SIG-M5 (cell line): ENCODE results near the gene LRRC36.

Experiments
- DNase-seq: peaks from one replicate; lab custom pipeline; 2025; lab: John Stamatoyannopoulos, UW

The LRRC36 gene, protein sequence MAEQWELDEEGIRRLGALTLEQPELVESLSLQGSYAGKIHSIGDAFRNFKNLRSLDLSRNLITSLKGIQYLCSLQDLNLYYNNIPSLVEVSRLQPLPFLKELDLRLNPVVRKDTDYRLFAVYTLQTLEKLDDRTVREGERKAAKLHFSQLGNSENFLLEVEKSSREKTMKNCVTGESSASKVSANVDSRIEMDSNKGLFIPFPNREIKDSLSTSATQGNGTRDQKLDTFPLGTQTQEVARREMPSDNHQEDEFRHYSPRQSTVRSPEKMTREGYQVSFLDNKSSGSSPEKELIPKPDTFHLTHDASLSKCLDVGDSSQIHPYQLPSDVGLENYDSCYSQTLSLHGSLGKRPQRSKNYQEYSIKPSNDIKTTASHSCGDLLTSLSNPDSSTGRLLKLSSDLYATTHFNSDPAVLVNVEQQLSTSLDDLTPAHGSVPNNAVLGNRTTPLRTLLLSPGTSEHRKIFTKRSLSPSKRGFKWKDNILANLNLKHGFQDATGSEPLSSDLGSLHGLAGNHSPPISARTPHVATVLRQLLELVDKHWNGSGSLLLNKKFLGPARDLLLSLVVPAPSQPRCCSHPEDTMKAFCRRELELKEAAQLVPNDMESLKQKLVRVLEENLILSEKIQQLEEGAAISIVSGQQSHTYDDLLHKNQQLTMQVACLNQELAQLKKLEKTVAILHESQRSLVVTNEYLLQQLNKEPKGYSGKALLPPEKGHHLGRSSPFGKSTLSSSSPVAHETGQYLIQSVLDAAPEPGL

DNA sequence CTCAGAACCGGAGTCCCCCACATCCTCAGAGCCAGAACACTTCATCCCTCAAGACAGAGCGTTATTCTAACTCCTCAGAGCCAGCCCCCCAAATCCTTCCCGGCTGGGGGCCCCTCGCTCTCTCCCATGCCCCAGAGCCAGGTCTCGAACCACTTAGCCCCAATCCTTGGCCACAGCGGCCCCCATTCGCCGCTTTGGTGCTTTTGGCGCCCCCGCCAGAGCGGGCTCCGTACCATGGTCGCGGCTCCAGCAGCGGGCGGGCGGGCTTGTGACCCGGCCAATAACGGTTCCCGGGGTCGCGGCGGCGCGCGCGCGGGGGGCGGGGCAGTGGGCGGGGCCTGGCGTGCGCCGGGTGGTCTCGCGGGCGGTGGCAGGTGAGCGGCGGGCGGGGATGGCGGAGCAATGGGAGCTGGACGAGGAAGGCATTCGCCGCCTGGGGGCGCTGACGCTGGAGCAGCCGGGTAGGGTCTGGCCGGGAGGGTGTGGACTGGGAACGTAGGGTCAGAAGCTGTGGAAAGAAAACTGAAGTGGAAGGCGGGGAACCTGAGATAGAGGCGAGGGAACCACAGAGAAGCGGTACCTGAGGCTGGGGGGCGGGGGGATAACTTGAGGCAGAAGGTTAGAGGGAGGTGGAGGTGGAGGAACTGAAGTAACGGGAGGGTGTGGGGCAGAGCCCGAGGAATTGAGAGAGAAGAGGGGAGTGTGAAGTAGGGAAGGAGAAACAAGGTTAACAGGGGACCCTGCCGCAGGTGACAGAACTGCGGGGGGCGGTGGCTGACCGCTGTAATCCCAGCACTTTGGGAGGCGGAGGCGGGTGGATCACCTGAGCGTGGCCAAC lies at the start of gene LRRC36, which contains the start of gene KCTD19:
TSS of gene LRRC36 (plus strand) at position 344 of the 838 bp plus-strand sequence. CDS start at position 392, 48 bp downstream.
TSS of gene KCTD19 (minus strand) at position 270 of the 838 bp plus-strand sequence. CDS start at position 236, 34 bp downstream.
- no peak for DNase-seq

DNA sequence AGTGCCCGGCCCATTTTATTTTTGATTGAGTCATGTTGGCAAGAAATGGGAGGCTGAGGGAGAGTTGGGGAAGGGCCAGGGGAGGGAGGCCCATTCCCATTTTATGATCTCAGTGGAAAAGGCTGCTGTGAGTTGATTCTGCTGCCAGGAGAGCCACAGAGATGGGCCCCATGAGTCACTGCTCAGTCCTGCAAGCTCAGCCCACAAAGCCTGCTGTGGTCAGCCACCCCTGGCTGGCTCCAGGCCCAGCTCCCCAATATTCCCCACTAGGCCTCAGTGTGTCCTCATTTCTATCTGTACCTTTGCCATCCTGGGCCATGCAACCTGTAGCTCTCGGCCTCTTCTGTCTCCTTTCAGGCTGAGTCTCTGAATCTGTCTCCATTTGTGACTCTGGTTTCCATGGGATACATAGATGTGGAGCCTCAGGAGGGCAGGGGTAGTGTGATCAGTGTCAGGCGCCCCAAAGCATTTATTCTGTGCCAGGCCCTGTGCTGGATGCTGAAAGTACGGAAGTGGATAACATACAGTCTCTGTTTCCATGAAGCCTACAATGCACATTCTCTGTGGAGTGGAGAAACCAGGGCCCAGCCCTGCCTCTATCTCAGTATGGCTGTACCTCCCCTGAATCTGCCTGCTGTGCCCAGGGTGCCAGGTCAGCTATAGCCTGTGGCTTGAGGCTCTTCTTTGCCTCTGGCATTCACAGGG lies 49.2 kb upstream of the LRRC36 start:
- no peak for DNase-seq

DNA sequence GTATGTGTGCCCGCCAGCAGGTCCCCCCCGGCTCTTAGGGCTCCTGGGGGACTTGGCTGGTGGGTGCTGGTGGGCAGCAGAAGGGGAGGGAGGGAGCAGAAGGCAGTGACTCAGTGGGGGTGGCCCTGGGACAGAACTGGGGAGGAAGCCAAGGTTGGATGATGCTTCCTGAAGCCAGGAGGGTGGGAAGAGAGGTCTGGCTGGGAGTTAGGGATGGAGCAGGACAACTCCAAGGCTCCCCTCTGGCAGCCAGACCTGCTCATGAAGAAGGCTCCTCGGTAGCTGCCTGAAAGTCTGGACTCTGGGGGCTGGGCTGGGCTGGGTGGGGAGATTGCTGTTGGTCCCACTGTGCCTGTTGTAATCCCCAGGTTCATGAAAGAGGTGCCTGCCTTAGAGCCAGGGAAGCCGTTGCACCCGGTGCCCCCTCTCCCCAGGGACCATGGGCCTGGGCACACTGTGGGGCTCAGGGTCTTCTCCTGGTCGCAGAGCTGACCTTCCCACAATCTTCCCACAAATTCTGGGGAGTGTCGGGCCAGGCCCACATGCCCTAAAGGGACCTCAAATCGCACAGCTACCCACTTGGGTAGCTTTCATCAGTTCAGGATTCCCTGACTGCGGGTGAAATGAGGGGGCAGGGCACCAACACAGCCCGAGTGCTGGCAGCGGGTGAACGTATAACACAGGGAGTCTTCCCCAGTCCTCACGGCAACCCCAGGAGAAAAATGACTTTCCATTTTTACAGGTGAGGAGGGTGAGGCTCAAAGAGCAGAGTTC lies 48.4 kb upstream of the LRRC36 start:
- no peak for DNase-seq

DNA sequence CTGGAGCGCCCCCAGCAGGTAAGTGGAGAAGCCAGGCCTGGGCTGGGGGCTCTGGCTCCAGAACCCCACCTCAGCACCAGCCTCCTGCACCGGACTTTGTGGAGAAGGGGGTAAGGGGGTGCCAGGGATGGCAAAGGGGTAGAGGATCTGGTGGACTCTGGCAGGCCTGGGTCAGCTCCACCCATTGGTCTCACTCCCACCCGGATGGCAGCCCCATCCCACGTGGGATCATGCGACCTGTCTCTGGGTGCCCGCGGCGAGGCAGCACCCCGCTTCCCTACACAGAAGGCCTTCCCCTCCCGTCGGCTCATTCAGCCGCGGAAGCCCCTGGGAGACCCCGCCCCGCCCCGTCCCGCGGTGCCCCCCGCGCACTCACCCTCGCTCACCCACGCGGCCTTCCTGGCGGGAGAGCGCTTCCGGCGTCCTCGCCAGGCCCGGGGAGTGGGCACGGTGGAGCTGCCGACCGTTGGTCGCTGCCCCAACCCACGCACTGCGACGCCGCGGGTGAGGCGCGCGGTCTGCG lies 47.8 kb upstream of the LRRC36 start:
- no peak for DNase-seq

DNA sequence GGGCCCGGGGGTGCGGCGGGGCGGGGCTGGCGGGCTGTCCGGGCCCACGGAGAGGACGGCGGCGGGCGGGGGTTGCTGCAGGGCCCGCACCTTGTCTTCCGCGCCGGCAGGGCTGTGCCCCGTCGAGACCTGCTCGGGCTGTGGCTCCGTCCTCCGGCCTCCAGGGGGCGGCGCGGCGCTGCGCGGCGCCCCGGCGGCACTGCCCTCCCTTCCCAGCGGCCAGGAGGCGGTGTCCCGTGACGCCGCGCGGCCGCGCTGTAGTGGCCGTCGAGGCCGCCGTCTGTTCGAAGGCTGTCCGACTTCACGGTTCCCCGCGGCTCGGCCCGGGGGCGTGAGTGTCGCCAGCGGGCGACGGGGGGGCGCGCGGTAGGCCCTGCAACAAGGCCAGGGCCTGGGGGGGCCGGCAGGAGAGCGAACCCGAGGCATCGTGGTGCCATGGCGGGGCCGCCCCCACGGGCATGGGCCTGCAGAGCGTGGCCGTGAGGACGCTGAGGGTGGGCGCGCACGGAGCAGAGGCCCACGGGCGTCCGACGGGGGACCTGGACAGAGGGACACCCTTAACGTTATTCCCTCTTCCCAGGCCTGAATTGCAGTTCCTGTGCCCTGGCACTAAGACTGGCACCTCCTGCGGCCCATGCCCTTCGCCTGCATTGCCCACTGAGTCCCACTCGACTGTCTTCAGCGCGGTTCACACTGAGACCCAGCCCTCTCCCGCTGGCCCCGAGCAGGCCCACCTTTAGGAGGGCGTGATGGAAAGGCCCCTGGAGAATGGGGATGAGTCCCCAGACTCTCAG lies 47.1 kb upstream of the LRRC36 start, which contains the start of gene PLEKHG4:
TSS of gene PLEKHG4 (plus strand) at position 237 of the 794 bp plus-strand sequence. CDS start at position 750, 513 bp downstream.
- no peak for DNase-seq

DNA sequence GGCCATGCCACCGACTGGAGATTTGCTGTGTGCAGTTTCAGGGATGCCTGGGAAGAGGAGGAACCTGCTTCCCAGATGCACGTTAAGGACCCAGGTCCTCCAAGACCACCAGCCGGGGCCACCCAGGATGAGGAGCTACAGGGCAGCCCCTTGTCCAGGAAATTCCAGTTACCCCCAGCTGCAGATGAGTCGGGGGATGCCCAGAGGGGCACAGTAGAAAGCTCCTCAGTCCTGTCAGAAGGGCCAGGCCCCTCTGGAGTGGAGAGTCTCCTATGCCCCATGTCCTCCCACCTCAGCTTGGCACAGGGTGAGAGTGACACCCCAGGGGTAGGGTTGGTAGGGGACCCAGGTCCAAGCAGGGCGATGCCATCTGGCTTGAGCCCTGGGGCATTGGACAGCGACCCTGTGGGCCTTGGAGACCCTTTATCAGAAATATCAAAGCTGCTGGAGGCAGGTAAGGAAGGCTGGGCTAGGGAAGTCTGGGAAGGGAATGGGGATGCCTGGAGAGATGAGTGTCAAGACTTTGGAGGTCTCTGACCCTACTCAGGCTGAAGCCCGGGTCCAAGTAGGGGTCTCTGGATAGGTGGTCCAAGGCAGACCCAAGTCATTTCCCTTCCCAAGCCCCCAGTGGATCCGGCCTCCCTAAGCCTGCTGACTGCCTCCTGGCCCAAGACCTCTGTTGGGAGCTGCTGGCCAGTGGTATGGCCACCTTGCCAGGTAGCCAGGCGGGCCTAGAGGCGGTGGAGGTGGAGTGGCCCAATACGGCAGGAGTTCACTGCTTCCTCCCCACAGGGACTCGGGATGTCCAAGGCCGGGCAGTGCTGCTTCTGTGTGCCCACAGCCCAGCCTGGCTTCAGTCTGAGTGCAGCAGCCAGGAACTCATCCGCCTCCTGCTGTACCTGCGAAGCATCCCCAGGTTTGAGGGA lies 46.3 kb upstream of the LRRC36 start:
- no peak for DNase-seq

DNA sequence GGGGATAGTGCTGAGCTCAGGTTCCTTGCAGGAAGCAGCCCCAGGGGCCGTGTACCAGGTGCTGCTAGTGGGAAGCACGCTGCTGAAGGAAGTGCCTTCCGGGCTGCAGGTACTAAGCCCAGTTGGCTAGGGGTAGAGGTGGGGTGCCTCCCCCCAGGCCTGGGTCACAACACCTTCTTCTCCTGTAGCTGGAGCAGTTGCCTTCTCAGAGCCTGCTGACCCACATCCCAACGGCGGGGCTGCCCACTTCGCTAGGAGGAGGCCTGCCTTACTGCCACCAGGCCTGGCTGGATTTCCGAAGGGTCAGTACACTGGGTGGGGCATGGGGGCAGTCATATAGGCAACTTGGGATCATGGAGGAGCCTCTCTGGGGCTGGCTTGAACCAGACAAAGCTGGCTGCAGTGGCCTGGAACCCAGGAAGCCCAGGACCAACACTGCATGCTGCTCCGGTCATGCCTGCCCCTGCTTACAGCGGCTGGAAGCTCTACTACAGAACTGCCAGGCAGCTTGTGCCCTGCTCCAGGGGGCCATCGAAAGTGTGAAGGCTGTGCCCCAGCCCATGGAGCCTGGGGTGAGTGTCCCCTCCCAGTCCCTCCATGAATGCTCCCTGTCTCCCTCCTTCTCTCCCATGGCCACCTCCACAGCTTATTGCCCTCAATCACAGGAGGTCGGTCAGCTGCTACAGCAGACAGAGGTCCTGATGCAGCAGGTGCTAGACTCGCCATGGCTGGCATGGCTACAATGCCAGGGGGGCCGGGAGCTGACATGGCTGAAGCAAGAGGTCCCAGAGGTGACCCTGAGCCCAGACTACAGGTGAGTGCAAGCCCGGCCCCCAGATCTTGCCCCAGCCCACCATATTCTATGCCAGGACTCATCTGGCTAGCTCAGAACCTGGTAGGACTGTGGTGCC lies 44.8 kb upstream of the LRRC36 start:
- DNase-seq = no peak

DNA sequence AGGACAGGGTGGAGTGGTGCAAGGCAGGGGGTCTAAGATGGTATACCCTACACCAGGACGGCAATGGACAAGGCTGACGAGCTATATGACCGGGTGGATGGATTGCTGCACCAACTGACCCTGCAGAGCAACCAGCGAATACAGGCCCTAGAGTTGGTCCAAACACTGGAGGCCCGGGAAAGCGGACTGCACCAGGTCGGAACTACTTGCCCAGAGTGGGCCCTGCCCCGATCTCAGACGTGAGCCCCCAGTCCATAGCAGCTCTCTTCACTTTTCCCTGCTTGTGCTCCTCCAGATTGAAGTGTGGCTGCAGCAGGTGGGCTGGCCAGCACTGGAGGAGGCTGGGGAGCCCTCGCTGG lies 44.2 kb upstream of the LRRC36 start:
- DNase-seq = no peak

DNA sequence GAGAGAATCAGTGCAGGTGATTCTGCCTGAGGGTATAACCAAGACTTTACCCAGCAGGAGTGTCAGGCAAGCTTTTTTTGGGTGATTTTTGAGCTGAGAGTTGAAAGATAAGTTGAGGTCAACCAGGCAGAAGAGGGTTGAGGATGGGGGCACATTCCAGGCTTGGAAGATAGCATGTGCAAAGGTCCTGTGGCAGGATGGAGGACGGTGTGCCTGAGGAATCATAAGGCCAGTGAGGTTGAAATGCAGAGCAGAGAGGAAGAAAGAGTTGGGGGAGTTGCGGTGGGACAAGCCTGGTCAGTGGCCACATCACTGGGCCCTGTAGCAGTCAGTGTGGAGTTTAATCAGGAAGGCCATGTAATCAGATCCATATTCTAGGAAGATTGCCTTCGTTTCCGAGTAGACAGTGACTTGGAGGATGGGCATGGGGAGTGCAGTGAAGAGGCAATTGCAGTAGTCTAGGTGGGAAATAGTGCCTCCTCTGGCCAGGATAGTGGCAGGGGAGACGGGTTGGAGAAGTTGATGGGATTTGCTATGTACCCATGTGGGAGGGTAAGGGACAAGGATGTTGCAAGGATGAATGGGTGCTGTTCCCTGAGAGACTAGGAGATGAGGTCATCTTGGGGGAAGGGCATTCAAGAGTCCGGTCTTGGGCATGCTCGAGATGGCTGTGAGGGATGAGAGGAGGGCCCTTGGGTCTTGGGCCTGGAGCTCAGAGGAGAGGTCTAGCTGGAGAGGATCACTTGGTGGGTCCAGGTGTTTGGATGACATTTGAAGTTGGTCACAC lies 43.4 kb upstream of the LRRC36 start:
- no peak for DNase-seq

DNA sequence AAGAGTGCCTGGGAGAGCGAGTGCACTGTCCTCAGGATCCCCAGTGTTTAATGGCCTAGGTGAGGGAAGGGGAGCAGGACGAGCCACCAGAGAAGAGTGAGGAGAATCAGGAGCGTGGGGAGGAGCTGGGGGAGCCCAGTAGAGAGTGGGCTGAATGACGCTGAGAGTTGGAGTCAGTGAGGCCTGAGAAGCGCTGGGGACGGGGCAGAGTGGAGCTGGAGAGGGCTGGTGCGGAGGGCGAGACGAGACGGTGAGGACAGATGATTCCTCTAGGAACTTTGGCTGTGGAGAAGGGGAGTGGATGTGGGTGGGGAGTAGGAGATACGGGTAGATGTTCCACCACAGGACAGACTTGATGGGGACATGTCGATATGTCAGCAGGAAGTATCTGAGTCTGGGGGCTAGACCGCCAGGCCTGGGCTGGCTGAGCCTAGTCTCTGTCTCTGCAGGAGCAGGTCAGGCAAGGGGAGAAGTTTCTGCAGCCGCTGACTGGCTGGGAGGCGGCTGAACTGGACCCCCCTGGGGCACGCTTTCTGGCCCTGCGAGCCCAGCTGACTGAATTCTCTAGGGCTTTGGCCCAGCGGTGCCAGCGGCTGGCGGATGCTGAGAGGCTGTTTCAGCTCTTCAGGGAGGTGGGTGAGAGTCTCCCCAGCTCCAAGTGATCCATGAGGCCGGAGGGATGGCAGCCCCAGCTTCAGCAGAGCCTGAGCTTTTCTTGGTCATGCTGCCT lies 42.6 kb upstream of the LRRC36 start:
- no peak for DNase-seq

DNA sequence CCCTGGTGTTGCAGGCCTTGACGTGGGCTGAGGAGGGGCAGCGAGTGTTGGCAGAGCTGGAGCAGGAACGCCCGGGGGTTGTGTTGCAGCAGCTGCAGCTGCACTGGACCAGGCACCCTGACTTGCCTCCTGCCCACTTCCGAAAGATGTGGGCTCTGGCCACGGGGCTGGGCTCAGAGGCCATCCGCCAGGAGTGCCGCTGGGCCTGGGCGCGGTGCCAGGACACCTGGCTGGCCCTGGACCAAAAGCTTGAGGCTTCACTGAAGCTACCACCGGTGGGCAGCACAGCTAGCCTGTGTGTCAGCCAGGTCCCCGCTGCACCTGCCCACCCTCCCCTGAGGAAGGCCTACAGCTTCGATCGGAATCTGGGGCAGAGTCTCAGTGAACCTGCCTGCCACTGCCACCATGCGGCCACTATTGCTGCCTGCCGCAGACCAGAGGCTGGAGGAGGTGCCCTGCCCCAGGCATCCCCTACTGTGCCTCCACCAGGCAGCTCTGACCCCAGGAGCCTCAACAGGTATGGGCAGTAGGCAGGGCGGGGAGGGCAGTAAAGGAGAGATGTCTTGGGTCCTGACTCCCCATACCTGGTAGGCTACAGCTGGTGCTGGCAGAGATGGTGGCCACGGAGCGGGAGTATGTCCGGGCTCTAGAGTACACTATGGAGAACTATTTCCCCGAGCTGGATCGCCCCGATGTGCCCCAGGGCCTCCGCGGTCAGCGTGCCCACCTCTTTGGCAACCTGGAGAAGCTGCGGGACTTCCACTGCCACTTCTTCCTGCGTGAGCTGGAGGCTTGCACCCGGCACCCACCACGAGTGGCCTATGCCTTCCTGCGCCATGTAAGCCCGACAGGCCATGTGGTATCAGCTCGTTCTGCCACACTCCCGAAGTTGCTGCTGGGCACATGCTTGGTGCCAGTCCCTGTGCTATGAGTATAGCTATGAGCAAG lies 41.6 kb upstream of the LRRC36 start:
- no peak for DNase-seq

DNA sequence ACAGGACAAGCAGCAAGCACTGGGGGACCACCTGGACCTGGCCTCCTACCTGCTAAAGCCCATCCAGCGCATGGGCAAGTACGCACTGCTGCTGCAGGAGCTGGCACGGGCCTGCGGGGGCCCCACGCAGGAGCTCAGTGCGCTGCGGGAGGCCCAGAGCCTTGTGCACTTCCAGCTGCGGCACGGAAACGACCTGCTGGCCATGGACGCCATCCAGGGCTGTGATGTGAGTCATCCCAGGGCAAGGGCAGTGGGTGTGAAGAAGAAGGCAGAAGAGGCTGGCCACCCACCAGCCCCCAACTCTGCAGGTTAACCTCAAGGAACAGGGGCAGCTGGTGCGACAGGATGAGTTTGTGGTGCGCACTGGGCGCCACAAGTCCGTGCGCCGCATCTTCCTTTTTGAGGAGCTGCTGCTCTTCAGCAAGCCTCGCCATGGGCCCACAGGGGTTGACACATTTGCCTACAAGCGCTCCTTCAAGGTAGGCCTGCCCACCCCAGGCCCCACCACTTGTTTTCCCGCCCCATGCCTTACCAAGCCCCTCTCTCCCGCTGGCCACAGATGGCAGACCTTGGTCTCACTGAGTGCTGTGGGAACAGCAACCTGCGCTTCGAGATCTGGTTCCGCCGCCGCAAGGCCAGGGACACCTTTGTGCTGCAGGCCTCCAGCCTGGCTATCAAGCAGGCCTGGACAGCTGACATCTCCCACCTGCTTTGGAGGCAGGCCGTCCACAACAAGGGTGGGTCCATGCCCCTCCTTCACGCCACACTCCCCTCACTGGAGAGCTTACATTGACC lies 40.0 kb upstream of the LRRC36 start:
- DNase-seq = no peak

DNA sequence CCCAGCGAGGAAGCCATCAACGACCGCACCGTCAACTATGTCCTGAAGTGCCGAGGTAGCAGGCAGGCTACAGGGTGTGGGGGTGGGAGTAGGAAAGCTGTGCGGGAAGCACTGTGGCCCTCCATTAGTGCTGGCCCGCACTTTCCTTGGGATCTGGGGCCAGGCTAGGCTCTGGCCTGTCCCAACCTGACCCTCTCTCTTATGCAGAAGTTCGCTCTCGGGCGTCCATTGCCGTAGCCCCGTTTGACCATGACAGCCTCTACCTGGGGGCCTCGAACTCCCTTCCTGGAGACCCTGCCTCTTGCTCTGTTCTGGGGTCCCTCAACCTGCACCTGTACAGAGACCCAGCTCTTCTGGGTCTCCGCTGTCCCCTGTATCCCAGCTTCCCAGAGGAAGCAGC lies 38.7 kb upstream of the LRRC36 start:
- DNase-seq = no peak

DNA sequence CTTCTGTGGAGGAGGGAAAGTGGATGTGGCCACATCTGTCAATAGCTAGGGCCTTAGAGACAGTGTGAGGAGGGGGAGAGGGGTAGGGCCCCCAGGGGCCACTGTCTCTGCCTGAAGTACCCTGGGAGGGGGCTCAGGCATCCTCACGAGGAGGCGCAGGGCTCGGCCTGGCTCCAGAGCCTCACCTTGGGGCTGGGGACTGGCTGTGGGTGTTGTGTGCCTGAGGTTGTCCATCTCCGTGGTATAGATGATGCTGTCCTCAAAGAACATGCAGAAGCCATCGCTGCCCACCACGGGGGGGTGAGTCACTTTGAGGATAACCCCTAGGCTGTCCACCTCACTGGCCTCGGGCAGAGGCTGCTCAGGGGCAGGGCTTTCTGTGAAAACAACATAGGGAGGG lies 35.2 kb upstream of the LRRC36 start:
- no peak for DNase-seq
